Activated CD4-positive, alpha-beta T cell treated with anti-CD3 and anti-CD28 coated beads for 36 hours (primary cell): ENCODE data around the gene RCN1. TPM values are rescaled to one million over a fixed set of nuclear protein-coding genes. Genes with fewer than 3 reads are reported as not detected.
A peak's percentile ranks its signal among the peaks of the same experiment; 100 is the strongest.

Experiments
- ATAC-seq: fragments of 200-7000 bp; cut with Tn5 transposase; one replicate; pipeline ENCODE4 v1.10.0; 2021; ENCODE audit warnings: mild to moderate bottlenecking, moderate library complexity
- CTCF ChIA-PET: fragments of 350-600 bp; sonication (Branson Sonifier 250); formaldehyde crosslinking; loops from one replicate; lab custom pipeline; 2021; ENCODE audit warnings: antibody characterized with exemption; lab: Charles Lee
- POLR2A ChIA-PET: fragments of 350-600 bp; sonication (Branson Sonifier 250); formaldehyde crosslinking; loops from one replicate; lab custom pipeline; 2021; ENCODE audit warnings: antibody characterized with exemption, inconsistent platforms; lab: Charles Lee
- DNase-seq: peaks from one replicate; pipeline ENCODE4 v3.0.0-alpha.2; 2020
- H3K27ac Mint-ChIP-seq: one replicate; pipeline ENCODE4 v1.8.0; 2021; ENCODE audit warnings: mixed read lengths
- H3K27me3 Mint-ChIP-seq: one replicate; pipeline ENCODE4 v1.8.0; 2021; ENCODE audit warnings: mixed read lengths
- H3K36me3 Mint-ChIP-seq: one replicate; pipeline ENCODE4 v1.8.0; 2021; ENCODE audit warnings: low read depth, mixed read lengths
- H3K4me1 Mint-ChIP-seq: one replicate; pipeline ENCODE4 v1.8.0; 2021; ENCODE audit warnings: mixed read lengths
- H3K4me3 Mint-ChIP-seq: one replicate; pipeline ENCODE4 v1.8.0; 2021; ENCODE audit warnings: mild to moderate bottlenecking, moderate library complexity, mixed read lengths
- H3K9me3 Mint-ChIP-seq: one replicate; pipeline ENCODE4 v1.8.0; 2021; ENCODE audit warnings: low read depth, mixed read lengths
- intact Hi-C, 2 experiments: fragments of 100-400 bp; cut with DNase I in 1 of 2; cut with micrococcal nuclease in 1 of 2; formaldehyde crosslinking; loops; one replicate each; pipeline versions ENCODE4 v1.14.2 to v1.15.1; 2022 to 2024; cut with DNase I, micrococcal nuclease
- total RNA-seq, 2 experiments: library from RNA; stranded (reverse); gene quantifications; one replicate each; pipeline ENCODE4 v1.2.3, GENCODE V29; 2021

RCN1 gene
- total RNA-seq: 10 to 100 TPM; 19.1 to 24.1 TPM

DNA sequence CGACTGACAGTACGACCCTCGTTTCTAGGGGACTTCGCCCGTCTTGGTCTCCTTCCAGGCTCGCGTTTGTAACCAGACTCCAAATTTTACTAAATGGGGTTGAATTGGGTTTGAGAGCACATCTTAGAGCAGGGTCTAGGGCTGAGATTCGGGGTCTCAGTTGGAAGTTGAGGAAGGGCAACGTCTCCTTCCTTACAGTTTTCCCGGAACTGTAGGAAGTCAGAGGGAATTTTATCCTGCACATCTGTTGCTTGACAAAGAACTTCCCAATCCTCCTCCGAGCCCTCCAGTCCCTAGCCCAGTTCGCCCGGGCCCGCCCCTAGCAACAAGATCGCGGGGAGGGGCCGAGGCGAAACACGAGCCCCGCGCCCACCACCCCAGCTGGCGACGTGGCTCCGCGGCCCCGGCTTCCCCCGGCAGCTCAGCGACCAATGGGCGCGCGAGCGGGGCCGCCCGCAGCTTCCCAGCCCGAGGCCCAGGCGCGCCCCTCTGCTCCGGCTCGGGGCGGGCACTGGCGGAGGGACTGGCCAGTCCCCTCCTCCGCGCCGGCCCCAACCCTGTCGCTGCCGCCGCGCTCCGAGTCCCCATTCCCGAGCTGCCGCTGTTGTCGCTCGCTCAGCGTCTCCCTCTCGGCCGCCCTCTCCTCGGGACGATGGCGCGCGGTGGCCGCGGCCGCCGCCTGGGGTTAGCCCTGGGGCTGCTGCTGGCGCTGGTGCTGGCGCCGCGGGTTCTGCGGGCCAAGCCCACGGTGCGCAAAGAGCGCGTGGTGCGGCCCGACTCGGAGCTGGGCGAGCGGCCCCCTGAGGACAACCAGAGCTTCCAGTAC lies at the start of gene RCN1:
RCN1 (plus strand) TSS at position 530 of the 826 bp plus-strand sequence; CDS start at position 653, 123 bp downstream.
- POLR2A ChIA-PET: no interaction called here
- intact Hi-C loops: loop anchor here in 1 of 2 experiments (1.0 to 10.0 kb wide), 6 partner anchors 278 to 1766 kb away; partner anchors contain the start of genes ARL14EP, DCDC1, DNAJC24 and EIF3M
- Mint-ChIP-seq H3K9me3 (peaks cover 2% of the 10 kb centered on the region), H3K4me1 (peaks cover 43% of the 10 kb centered on the region), H3K36me3 (peaks cover 5% of the 10 kb centered on the region), H3K27me3 (peaks cover 10% of the 10 kb centered on the region), H3K4me3 (peak within 1 kb of the TSS; percentile 79), H3K27ac (peak within 1 kb of the TSS; percentile 85)
- ATAC-seq (peak; percentile 59), DNase-seq (peak; percentile 62)
- CTCF ChIA-PET: interaction anchor here (1.0 to 1.2 kb wide), 2 partner anchors 38 to 85 kb away, joined by 3 read pairs; no protein-coding TSS in a partner anchor

DNA sequence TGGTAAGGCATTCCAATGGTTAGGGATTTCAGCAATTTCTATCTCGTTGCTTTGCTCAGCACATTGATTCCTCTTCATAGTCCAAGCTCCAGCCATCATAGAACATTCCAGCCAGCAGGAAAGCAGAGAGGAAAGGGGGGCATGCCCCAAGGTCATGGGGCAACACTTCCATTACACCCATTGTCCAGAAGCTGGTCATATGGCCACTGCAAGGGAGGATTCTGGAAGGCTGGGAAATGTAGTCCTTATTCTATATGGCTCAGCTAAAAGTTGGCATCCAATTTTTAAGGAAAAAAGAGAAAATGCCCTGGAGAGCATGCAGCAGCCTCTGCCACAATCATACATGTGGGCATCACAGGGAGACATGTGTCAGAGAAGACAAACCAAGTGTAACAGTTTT lies 47.1 kb upstream of the RCN1 start:
- intact Hi-C loops: no loop called here
- DNase-seq (no peak), ATAC-seq (no peak)
- Mint-ChIP-seq H3K36me3 (no peaks in the 10 kb centered on the region), H3K4me1 (no peaks in the 10 kb centered on the region), H3K27me3 (peaks cover 19% of the 10 kb centered on the region), H3K9me3 (no peaks in the 10 kb centered on the region), H3K4me3 (no peak overlapping the region), H3K27ac (no peak overlapping the region)
- POLR2A ChIA-PET: no interaction called here
- CTCF ChIA-PET: no interaction called here

DNA sequence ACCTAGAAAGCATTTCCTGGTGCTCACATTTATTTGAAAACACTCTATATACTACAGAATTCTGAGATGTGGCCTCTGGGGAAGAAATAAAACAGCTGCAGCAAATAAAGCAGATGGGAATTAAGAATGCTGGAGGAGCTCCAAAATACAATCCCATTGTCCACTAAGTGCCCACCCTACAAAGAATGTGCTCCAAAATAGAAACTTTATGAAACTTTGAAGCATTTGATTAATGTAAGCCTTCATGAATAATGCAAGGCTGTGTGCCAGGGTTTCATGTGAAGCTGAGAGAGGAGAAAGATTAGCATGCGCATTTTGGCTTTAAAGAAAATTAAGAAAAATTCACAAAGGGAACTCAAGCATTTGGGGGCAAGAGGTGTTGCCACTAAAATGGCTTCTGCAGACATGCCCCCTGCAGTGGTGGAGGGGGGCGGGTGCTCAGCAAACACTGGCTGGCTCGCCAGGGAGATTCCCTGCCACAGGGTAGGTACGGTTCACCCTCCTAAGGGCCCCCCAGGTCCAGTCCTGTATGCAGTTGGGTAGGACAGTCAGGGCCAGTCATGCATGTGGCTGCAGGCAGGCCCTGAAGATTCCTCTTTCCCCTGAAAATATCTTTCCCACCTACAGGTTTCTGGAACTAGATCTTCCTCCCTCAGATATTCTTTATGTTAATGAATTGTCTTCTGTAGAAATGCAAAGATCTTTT lies 46.6 kb upstream of the RCN1 start:
- no peaks in the 10 kb centered on the region for H3K36me3 Mint-ChIP-seq
- intact Hi-C loops: no loop called here
- no peaks in the 10 kb centered on the region for H3K4me1 Mint-ChIP-seq
- no peaks in the 10 kb centered on the region for H3K9me3 Mint-ChIP-seq
- peaks cover 16% of the 10 kb centered on the region for H3K27me3 Mint-ChIP-seq
- POLR2A ChIA-PET: no interaction called here
- no peak for ATAC-seq
- DNase-seq: no peak
- CTCF ChIA-PET: no interaction called here
- H3K27ac Mint-ChIP-seq: no peak overlapping the region
- no peak overlapping the region for H3K4me3 Mint-ChIP-seq

DNA sequence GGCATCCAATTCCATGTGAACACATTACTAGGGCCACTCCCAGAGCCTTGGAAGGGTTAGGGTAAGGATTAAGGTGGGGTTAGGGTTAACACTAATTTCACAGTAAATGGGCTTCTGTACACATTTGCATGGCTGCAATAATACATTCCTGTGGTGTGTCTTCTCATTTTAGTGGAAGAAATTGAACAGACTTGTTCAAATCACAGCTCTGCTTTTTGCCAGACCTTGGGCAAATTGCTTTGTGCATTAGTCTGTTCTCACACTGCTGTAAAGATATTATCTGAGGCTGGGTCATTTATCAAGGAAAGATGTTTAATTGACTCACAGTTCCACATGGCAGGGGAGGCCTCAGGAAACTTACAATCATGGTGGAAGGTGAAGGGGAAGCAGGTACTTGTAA lies 45.4 kb upstream of the RCN1 start:
- Mint-ChIP-seq H3K27ac (no peak overlapping the region), H3K36me3 (no peaks in the 10 kb centered on the region), H3K9me3 (no peaks in the 10 kb centered on the region), H3K27me3 (peaks cover 14% of the 10 kb centered on the region), H3K4me3 (no peak overlapping the region), H3K4me1 (no peaks in the 10 kb centered on the region)
- ChIA-PET POLR2A (no interaction called here), CTCF (interaction anchor here (1.1 to 1.5 kb wide), 3 partner anchors 8 to 131 kb away, joined by 3 to 4 read pairs (median 3); no protein-coding TSS in a partner anchor)
- DNase-seq: no peak
- no peak for ATAC-seq
- intact Hi-C loops: no loop called here

DNA sequence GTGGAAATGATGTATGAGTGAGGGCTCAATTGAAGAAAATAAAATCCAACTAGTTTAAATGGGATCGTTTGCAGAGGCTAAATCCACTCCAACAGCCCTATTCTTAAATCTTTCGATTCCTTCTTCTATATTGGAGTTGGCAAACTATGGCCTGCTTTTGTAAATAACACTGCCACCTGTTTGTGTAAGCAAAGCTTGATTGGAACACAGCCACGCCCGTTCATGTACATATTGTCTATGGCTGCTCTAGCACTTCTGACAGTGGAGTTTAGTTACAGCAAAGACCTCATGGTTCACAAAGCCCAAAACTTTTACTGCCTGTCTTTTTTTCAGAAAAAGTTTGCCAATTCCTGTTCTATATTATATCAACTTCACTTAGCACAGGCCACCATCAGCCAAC lies 40.6 kb upstream of the RCN1 start:
- POLR2A ChIA-PET: no interaction called here

DNA sequence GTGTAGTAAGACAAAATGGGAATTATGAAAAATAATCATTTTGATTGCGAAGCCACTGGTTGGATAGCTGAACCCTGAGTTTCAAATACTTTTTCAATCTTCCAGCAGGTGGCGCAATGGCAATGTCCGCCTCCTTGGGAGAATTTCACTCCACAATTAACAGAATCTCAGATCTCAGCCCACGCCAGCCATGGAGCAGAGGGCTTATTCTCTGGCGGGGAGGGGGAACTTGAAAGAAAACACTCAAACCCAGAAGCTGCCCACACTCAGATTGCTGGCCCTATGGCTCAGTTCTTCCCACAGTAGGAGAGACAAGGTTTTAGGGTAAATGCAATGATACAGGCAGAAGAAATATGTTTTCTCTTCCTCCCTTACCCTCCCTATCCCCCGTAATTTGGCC lies 38.7 kb upstream of the RCN1 start:
- no peaks in the 10 kb centered on the region for H3K4me1 Mint-ChIP-seq
- H3K36me3 Mint-ChIP-seq: no peaks in the 10 kb centered on the region
- CTCF ChIA-PET: interaction anchor here (0.8 to 7.7 kb wide), 20 partner anchors 12 to 816 kb away, joined by 3 to 116 read pairs (median 4); partner anchors contain the start of gene RCN1
- peak; percentile 70 for DNase-seq
- ATAC-seq: no peak
- POLR2A ChIA-PET: no interaction called here
- intact Hi-C loops: loop anchor here (1.0 to 2.0 kb wide), 3 partner anchors 124 to 245 kb away; no protein-coding TSS in a partner anchor
- H3K4me3 Mint-ChIP-seq: no peak overlapping the region
- no peak overlapping the region for H3K27ac Mint-ChIP-seq
- H3K9me3 Mint-ChIP-seq: no peaks in the 10 kb centered on the region
- peaks cover 20% of the 10 kb centered on the region for H3K27me3 Mint-ChIP-seq

More for the DNA sequence above, 40.6 kb upstream of the RCN1 start:
- intact Hi-C loops: no loop called here
- no peaks in the 10 kb centered on the region for H3K4me1 Mint-ChIP-seq
- ATAC-seq (no peak), DNase-seq (no peak)
- H3K27ac Mint-ChIP-seq: no peak overlapping the region
- H3K4me3 Mint-ChIP-seq: no peak overlapping the region
- H3K9me3 Mint-ChIP-seq: no peaks in the 10 kb centered on the region
- no peaks in the 10 kb centered on the region for H3K36me3 Mint-ChIP-seq
- CTCF ChIA-PET: interaction anchor here (1.3 to 7.7 kb wide), 4 partner anchors 11 to 248 kb away, joined by 5 to 116 read pairs (median 20); no protein-coding TSS in a partner anchor
- H3K27me3 Mint-ChIP-seq: peaks cover 16% of the 10 kb centered on the region

DNA sequence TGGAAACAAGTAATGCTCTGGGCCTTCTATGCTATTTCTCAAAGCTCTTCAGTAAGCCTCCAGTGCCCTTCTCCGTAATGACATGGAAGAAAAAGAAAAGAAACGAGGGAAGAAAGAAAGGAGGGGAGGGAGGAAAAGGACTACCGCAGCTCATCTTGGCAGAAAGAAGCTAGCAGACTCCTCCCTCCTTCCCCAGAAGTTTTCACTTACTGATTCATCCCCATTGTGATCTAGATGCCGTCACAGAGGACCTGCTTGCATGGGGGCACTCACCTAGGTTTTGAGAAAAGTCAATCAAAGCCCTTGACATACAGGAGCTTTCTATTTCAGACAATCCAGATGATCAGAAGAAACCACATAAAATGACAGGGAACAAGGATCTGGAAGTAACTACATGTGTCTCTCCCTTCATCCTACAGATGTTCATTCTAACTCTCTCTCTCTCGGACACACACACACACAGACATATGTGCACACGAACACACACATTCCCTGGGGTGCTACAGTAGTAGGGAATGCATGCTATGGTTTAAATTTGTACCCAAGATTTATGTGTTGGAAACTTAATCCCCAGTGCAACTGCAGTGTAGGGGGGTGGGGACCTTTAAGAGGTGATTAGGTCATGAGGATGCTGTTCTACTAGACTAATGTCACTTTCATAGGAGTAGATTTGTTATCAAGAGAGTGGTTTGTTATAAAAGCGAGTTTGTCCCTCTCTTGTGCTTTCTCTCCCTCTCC lies 37.6 kb upstream of the RCN1 start:
- Mint-ChIP-seq H3K4me3 (no peak overlapping the region), H3K36me3 (no peaks in the 10 kb centered on the region), H3K27me3 (peaks cover 26% of the 10 kb centered on the region), H3K4me1 (no peaks in the 10 kb centered on the region), H3K27ac (no peak overlapping the region), H3K9me3 (no peaks in the 10 kb centered on the region)
- ChIA-PET POLR2A (interaction anchor here (0.6 kb wide), 1 partner anchor 50 kb away, joined by 3 read pairs; no protein-coding TSS in a partner anchor), CTCF (interaction anchor here (0.6 to 7.7 kb wide), 12 partner anchors 13 to 994 kb away, joined by 3 to 116 read pairs (median 5); partner anchors contain the start of gene RCN1)
- intact Hi-C loops: loop anchor here in 1 of 2 experiments (2.0 kb wide), 1 partner anchor 243 kb away; no protein-coding TSS in a partner anchor
- no peak for DNase-seq
- no peak for ATAC-seq

DNA sequence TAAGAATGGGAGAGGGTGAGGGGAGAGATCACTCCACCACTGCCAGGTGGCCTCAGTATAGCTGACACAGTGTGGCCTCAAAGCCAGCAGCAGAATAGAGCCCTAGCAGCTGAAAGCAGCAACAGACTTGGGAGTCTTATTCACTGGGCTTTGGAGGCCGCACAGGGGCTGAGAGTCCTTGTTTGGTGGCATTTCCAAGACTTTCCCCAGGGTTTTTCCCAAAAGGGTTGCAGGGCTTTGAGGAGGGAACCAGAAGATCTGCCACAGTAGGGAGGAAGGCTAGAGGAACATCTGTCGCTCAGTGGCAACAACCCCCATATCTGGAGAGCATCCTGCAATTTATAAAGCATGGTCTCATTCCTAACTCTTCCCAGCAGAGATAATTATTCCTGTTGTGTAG lies 35.0 kb upstream of the RCN1 start:
- ATAC-seq (no peak), DNase-seq (no peak)
- intact Hi-C loops: no loop called here
- Mint-ChIP-seq H3K9me3 (no peaks in the 10 kb centered on the region), H3K36me3 (no peaks in the 10 kb centered on the region), H3K4me3 (no peak overlapping the region), H3K27ac (no peak overlapping the region), H3K27me3 (peaks cover 33% of the 10 kb centered on the region), H3K4me1 (no peaks in the 10 kb centered on the region)
- CTCF ChIA-PET: interaction anchor here (0.7 to 7.7 kb wide), 3 partner anchors 84 to 122 kb away, joined by 3 to 116 read pairs (median 4); no protein-coding TSS in a partner anchor
- POLR2A ChIA-PET: no interaction called here

DNA sequence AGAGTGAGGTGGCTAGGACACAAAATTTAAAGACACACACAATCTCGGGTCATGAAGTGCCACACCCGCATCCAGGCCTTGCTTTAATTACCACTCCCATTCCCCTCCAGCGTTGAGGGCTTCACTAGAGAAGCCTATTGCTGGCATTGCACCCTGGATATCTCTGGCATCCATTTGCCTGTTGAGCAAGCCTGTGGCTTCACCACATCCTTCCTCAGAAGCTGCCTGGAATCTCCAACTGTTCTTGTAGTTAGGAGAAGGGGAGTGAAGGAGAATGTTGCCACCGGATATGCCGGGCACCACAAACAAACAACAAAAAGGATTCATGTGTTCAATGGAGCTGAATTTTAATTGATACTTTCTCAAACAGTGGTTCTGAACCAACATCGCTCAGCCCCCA lies 34.4 kb upstream of the RCN1 start:
- Mint-ChIP-seq H3K4me1 (no peaks in the 10 kb centered on the region), H3K36me3 (no peaks in the 10 kb centered on the region), H3K27ac (no peak overlapping the region), H3K9me3 (no peaks in the 10 kb centered on the region), H3K4me3 (no peak overlapping the region), H3K27me3 (peaks cover 31% of the 10 kb centered on the region)
- ATAC-seq (no peak), DNase-seq (no peak)
- CTCF ChIA-PET: interaction anchor here (7.7 kb wide), 1 partner anchor 121 kb away, joined by 116 read pairs; no protein-coding TSS in a partner anchor
- intact Hi-C loops: no loop called here
- POLR2A ChIA-PET: no interaction called here

DNA sequence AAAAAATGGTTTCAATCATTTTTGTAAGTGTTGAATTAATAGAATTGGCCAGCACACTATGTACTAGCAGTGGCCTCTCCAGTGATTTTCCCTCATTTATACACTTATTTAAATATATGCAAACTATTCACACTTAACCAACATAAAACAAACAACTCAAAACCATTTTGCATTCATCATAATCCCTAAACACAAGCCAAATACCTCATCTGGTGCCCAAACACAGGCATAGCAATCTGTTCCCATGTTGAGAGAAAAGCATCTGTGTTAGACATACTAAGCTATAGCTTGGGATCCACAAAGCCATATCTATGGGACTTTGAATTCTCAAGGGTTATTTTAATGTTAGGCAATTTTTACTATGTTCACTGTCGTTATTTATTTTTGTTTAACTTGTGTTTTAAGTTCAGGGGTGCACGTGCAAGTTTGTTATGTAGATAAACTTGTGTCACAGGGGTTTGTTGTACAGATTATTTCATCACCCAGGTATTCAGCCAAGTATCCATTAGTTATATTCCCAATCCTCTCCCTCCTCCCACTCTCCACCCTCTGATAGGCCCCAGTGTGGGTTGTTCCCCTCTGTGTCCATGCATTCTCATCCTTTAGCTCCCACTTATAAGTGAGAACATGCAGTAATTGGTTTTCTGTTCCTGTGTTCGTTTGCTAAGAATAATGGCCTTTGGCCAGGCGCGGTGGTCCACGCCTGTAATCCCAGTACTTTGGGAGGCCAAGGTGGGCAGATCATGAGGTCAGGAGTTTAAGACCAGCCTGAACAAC lies 31.0 kb upstream of the RCN1 start:
- no peaks in the 10 kb centered on the region for H3K9me3 Mint-ChIP-seq
- CTCF ChIA-PET: no interaction called here

More for the DNA sequence above, 31.0 kb upstream of the RCN1 start:
- no peaks in the 10 kb centered on the region for H3K36me3 Mint-ChIP-seq
- H3K4me1 Mint-ChIP-seq: no peaks in the 10 kb centered on the region
- no peak overlapping the region for H3K27ac Mint-ChIP-seq
- peaks cover 29% of the 10 kb centered on the region for H3K27me3 Mint-ChIP-seq
- POLR2A ChIA-PET: no interaction called here
- intact Hi-C loops: no loop called here
- no peak overlapping the region for H3K4me3 Mint-ChIP-seq
- ATAC-seq (no peak), DNase-seq (no peak)
